HL-60 (cell line): ENCODE data around the gene GALNT13.

Experiments
- CTCF ChIP-seq: IDR thresholded peaks from one replicate; pipeline ENCODE4 v1.5.1; 2011; ENCODE audit warnings: low read length, control low read depth, inconsistent platforms; ENCODE audit not compliant: insufficient read depth
- GABPA ChIP-seq: IDR thresholded peaks from 2 replicates; pipeline ENCODE4 v1.6.1; 2012; ENCODE audit warnings: low read depth
- POLR2AphosphoS5 ChIP-seq: IDR thresholded peaks from 2 replicates; pipeline ENCODE4 v1.6.1; 2012; ENCODE audit warnings: low read depth
- REST ChIP-seq: IDR thresholded peaks from 2 replicates; pipeline ENCODE4 v1.6.1; 2012; ENCODE audit warnings: low read depth; ENCODE audit not compliant: insufficient replicate concordance

- TF ChIP-seq CTCF (no peak), POLR2AphosphoS5 (no peak), REST (no peak), GABPA (no peak)
Observed at GRCh38 chr2:154402213-154402612, 530.5 kb downstream of the GALNT13 start.
